RCC 7860 (cell line): ENCODE measurements around the gene TTC39B.
"Not testable (repeated sequence)": the region's sequence is repeated elsewhere in the genome, so short reads cannot be mapped to it uniquely, and the experiment has no call there.

Source experiments
- DNase-seq: peaks from one replicate; pipeline ENCODE4 v3.0.0-alpha.2; 2015; ENCODE audit warnings: low spot score
- FAIRE-seq: peaks from 2 replicates; lab custom pipeline; 2012; peaks lifted over from hg19 to GRCh38; lab: Jason Lieb, UNC

TTC39B gene

GRCh38 chr9:15271403-15271802 is 35.6 kb downstream of the TTC39B start:
- DNase-seq (no peak), FAIRE-seq (no peak)

GRCh38 chr9:15268782-15269181 is 38.2 kb downstream of the TTC39B start:
- DNase-seq, result no peak
- no peak for FAIRE-seq

GRCh38 chr9:15268317-15268716 is 38.7 kb downstream of the TTC39B start:
- no peak for FAIRE-seq
- DNase-seq, result no peak

- no peak for DNase-seq
Observed at GRCh38 chr9:15264918-15265317, 42.1 kb downstream of the TTC39B start.

GRCh38 chr9:15262581-15262980 is 44.4 kb downstream of the TTC39B start:
- FAIRE-seq (no peak), DNase-seq (no peak)

More at GRCh38 chr9:15264918-15265317, 42.1 kb downstream of the TTC39B start:
- FAIRE-seq, result no peak

- FAIRE-seq (no peak), DNase-seq (no peak)
Observed at GRCh38 chr9:15256426-15256825, 50.6 kb downstream of the TTC39B start.

GRCh38 chr9:15253786-15254185 is 53.2 kb downstream of the TTC39B start:
- FAIRE-seq, result no peak
- no peak for DNase-seq

- FAIRE-seq (no peak), DNase-seq (no peak)
Observed at GRCh38 chr9:15253197-15253596, 53.8 kb downstream of the TTC39B start.

- DNase-seq, result no peak
Observed at GRCh38 chr9:15249981-15250380, 57.0 kb downstream of the TTC39B start.

GRCh38 chr9:15249042-15249818 is 57.8 kb downstream of the TTC39B start:
- FAIRE-seq (no peak), DNase-seq (no peak)

More at GRCh38 chr9:15249981-15250380, 57.0 kb downstream of the TTC39B start:
- no peak for FAIRE-seq

GRCh38 chr9:15248621-15249020 is 58.4 kb downstream of the TTC39B start:
- DNase-seq, result no peak
- FAIRE-seq, result no peak

- no peak for DNase-seq
- FAIRE-seq, result no peak
Observed at GRCh38 chr9:15248081-15248480, 58.9 kb downstream of the TTC39B start.

GRCh38 chr9:15246708-15247107 is 60.3 kb downstream of the TTC39B start:
- FAIRE-seq (no peak), DNase-seq (no peak)

GRCh38 chr9:15246243-15246642 is 60.8 kb downstream of the TTC39B start:
- DNase-seq, result no peak
- FAIRE-seq, result no peak

- no peak for DNase-seq
- FAIRE-seq, result no peak
Observed at GRCh38 chr9:15244001-15244441, 63.0 kb downstream of the TTC39B start.

- no peak for FAIRE-seq
- no peak for DNase-seq
Observed at GRCh38 chr9:15243081-15243480, 63.9 kb downstream of the TTC39B start.

- FAIRE-seq (no peak), DNase-seq (no peak)
Observed at GRCh38 chr9:15240927-15241326, 66.1 kb downstream of the TTC39B start.

GRCh38 chr9:15239816-15240215 is 67.2 kb downstream of the TTC39B start:
- no peak for DNase-seq
- no peak for FAIRE-seq

- no peak for DNase-seq
- FAIRE-seq, result no peak
Observed at GRCh38 chr9:15238646-15239045, 68.4 kb downstream of the TTC39B start.

GRCh38 chr9:15235658-15236057 is 71.4 kb downstream of the TTC39B start:
- no peak for FAIRE-seq

GRCh38 chr9:15233941-15234490 is 73.0 kb downstream of the TTC39B start:
- not testable (repeated sequence) for FAIRE-seq, DNase-seq

More at GRCh38 chr9:15235658-15236057, 71.4 kb downstream of the TTC39B start:
- no peak for DNase-seq

- FAIRE-seq, DNase-seq: not testable (repeated sequence)
Observed at GRCh38 chr9:15232706-15233280, 74.2 kb downstream of the TTC39B start.
